ENCODE data around the gene CHMP1A. TPM values are rescaled to one million over a fixed set of nuclear protein-coding genes. Genes with fewer than 3 reads are reported as not detected.

Gene CHMP1A
- polyA plus RNA-seq, 4 donors: 69.0 to 96.4 (median 85.2) TPM

- no peak for DNase-seq (ENCODE audit: low read depth in 4 of 4, low spot score in 2 of 4)
These were observed 27.5 kb downstream of the CHMP1A start for GRCh38 chr16:89629827-89630610.

GRCh38 chr16:89624777-89625761 is 32.4 kb downstream of the CHMP1A start:
- no peak for DNase-seq (ENCODE audit: low read depth in 4 of 4, low spot score in 2 of 4)

- DNase-seq (ENCODE audit: low read depth in 4 of 4, low spot score in 2 of 4): no peak
These were observed 33.8 kb downstream of the CHMP1A start for GRCh38 chr16:89623511-89624261.

- no peak for DNase-seq (ENCODE audit: low read depth in 4 of 4, low spot score in 2 of 4)
These were observed 35.7 kb downstream of the CHMP1A start for GRCh38 chr16:89621698-89622409.

- no peak for DNase-seq (ENCODE audit: low read depth in 4 of 4, low spot score in 2 of 4)
These were observed 36.3 kb downstream of the CHMP1A start for GRCh38 chr16:89621136-89621697.

- no peak for DNase-seq (ENCODE audit: low read depth in 4 of 4, low spot score in 2 of 4)
These were observed 37.1 kb downstream of the CHMP1A start for GRCh38 chr16:89620406-89620841.

GRCh38 chr16:89619840-89620239 is 37.7 kb downstream of the CHMP1A start:
- no peak for DNase-seq (ENCODE audit: low read depth in 4 of 4, low spot score in 2 of 4)

- DNase-seq (ENCODE audit: low read depth in 4 of 4, low spot score in 2 of 4): no peak
These were observed 39.2 kb downstream of the CHMP1A start for GRCh38 chr16:89618109-89618998.

- DNase-seq (ENCODE audit: low read depth in 4 of 4, low spot score in 2 of 4): no peak
These were observed 40.5 kb downstream of the CHMP1A start for GRCh38 chr16:89617036-89617435.

- no peak for DNase-seq (ENCODE audit: low read depth in 4 of 4, low spot score in 2 of 4)
These were observed 40.9 kb downstream of the CHMP1A start for GRCh38 chr16:89616623-89617022.

- no peak for DNase-seq (ENCODE audit: low read depth in 4 of 4, low spot score in 2 of 4)
These were observed 41.9 kb downstream of the CHMP1A start for GRCh38 chr16:89615596-89616090.

GRCh38 chr16:89615176-89615575 is 42.3 kb downstream of the CHMP1A start:
- no peak for DNase-seq (ENCODE audit: low read depth in 4 of 4, low spot score in 2 of 4)

- DNase-seq (ENCODE audit: low read depth in 4 of 4, low spot score in 2 of 4): no peak
These were observed 43.5 kb downstream of the CHMP1A start for GRCh38 chr16:89613954-89614459.

- DNase-seq (ENCODE audit: low read depth in 4 of 4, low spot score in 2 of 4): no peak
These were observed 44.1 kb downstream of the CHMP1A start, which contains the start of gene DPEP1 for GRCh38 chr16:89613231-89613953. DPEP1 (plus strand) TSS chr16:89613642; CDS start chr16:89630411, 16,769 bp downstream.

GRCh38 chr16:89612415-89613166 is 44.9 kb downstream of the CHMP1A start:
- DNase-seq (ENCODE audit: low read depth in 4 of 4, low spot score in 2 of 4): no peak

GRCh38 chr16:89610108-89610453 is 47.4 kb downstream of the CHMP1A start:
- no peak for DNase-seq (ENCODE audit: low read depth in 4 of 4, low spot score in 2 of 4)
